Measurements from ENCODE around the gene NOD2. TPM values are rescaled to one million over a fixed set of nuclear protein-coding genes. Genes with fewer than 3 reads are reported as not detected.

NOD2 gene
- total RNA-seq, 1 donor from 2014 or later: not detected

DNA sequence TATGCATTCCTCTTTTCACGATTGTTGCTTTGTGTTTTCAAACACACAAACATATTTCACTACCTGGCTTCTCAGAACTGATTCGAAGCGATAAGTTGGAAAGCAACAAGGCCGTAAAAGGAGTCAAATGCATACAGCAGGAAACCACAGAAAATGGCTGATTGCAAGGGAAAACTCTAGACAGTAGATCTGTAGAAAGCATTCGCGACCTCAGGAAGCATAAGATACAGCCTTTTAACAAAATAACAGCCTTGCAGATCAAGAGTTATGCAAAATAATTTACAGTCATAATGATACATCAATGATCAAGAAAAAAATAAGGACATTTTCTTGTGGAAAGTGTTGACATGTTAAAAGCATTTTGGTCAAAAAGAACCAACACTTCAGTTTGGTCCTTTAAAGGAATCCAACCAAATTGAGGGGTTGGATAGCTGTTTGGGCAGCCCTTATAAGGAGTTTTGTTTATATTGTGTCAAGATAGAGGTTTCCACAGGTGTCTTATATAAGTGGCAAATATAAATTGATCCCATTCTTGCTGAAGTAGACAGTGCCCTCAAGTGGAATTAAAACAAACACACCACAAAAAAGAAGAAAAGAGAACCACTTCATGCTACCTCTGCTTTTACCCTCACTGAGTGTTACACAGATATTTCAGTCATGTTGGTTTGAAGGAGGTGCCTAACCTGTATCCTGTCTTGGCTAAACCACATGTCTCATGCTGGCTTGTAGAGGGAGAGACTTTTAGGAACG is 54.0 kb downstream of the NOD2 start:
- no peak overlapping the region for H3K4me2 ChIP-seq (ENCODE audit: low read length)
- Mint-ChIP-seq H3K27me3 (ENCODE audit: low read depth, unreplicated experiment) (no peaks in the 10 kb centered on the region), H3K36me3 (ENCODE audit: low read depth, unreplicated experiment) (peaks cover 4% of the 10 kb centered on the region), H3K4me3 (ENCODE audit: unreplicated experiment) (no peak overlapping the region), H3K9me3 (ENCODE audit: unreplicated experiment) (no peaks in the 10 kb centered on the region), H3K27ac (ENCODE audit: unreplicated experiment) (no peak overlapping the region), H3K4me1 (ENCODE audit: low read depth, unreplicated experiment) (peaks cover 21% of the 10 kb centered on the region)
- H3K9ac ChIP-seq (ENCODE audit: low read length): no peak overlapping the region
- no peaks in the 10 kb centered on the region for H3K9me3 ChIP-seq (ENCODE audit: insufficient read depth, low read depth, low read length)
- H3K79me2 ChIP-seq (ENCODE audit: insufficient read depth, low read length): peaks cover 2% of the 10 kb centered on the region
- H3K36me3 ChIP-seq (ENCODE audit: insufficient read depth, low read length): peaks cover 13% of the 10 kb centered on the region
- no peak overlapping the region for H2AFZ ChIP-seq (ENCODE audit: low read depth, low read length)
- no peak overlapping the region for H3K27ac ChIP-seq (ENCODE audit: low read depth, low read length)
- no peaks in the 10 kb centered on the region for H4K20me1 ChIP-seq (ENCODE audit: insufficient read depth, low read length)
- peak; percentile 41 for FAIRE-seq
- H3K27me3 ChIP-seq (ENCODE audit: insufficient read depth, low read length): no peaks in the 10 kb centered on the region
- DNase-seq (ENCODE audit: low read depth): no peak
- TF ChIP-seq EZH2 (IDR thresholded peaks at IDR 0.05; ENCODE audit: insufficient read depth, low read length): no peak
- TF ChIP-seq, protein P1, sequence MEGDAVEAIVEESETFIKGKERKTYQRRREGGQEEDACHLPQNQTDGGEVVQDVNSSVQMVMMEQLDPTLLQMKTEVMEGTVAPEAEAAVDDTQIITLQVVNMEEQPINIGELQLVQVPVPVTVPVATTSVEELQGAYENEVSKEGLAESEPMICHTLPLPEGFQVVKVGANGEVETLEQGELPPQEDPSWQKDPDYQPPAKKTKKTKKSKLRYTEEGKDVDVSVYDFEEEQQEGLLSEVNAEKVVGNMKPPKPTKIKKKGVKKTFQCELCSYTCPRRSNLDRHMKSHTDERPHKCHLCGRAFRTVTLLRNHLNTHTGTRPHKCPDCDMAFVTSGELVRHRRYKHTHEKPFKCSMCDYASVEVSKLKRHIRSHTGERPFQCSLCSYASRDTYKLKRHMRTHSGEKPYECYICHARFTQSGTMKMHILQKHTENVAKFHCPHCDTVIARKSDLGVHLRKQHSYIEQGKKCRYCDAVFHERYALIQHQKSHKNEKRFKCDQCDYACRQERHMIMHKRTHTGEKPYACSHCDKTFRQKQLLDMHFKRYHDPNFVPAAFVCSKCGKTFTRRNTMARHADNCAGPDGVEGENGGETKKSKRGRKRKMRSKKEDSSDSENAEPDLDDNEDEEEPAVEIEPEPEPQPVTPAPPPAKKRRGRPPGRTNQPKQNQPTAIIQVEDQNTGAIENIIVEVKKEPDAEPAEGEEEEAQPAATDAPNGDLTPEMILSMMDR (IDR thresholded peaks at IDR 0.05; ENCODE audit: insufficient read depth, low read depth, low read length): no peak
- H3K4me1 ChIP-seq (ENCODE audit: insufficient read depth, low read length): peaks cover 9% of the 10 kb centered on the region
- H3K4me3 ChIP-seq (ENCODE audit: insufficient read depth, low read depth, low read length): no peak overlapping the region

DNA sequence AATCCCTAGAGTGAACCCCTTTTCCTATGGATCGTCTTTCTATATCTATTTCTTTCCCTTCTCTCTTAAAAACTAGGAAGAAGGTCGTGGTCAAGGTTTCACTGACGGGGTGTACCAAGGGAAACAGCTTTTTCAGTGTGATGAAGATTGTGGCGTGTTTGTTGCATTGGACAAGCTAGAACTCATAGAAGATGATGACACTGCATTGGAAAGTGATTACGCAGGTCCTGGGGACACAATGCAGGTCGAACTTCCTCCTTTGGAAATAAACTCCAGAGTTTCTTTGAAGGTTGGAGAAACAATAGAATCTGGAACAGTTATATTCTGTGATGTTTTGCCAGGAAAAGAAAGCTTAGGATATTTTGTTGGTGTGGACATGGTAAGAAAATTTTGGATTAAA is 58.1 kb downstream of the NOD2 start:
- H3K4me3 Mint-ChIP-seq (ENCODE audit: unreplicated experiment): no peak overlapping the region
- Histone ChIP-seq H3K79me2 (ENCODE audit: insufficient read depth, low read length) (peaks cover 2% of the 10 kb centered on the region), H3K27me3 (ENCODE audit: insufficient read depth, low read length) (no peaks in the 10 kb centered on the region), H3K9me3 (ENCODE audit: insufficient read depth, low read depth, low read length) (no peaks in the 10 kb centered on the region), H3K4me3 (ENCODE audit: insufficient read depth, low read depth, low read length) (no peak overlapping the region), H3K9ac (ENCODE audit: low read length) (no peak overlapping the region), H3K27ac (ENCODE audit: low read depth, low read length) (no peak overlapping the region), H3K4me1 (ENCODE audit: insufficient read depth, low read length) (no peaks in the 10 kb centered on the region), H2AFZ (ENCODE audit: low read depth, low read length) (no peak overlapping the region), H3K4me2 (ENCODE audit: low read length) (no peak overlapping the region), H3K36me3 (ENCODE audit: insufficient read depth, low read length) (peaks cover 19% of the 10 kb centered on the region), H4K20me1 (ENCODE audit: insufficient read depth, low read length) (no peaks in the 10 kb centered on the region)
- H3K4me1 Mint-ChIP-seq (ENCODE audit: low read depth, unreplicated experiment): peaks cover 2% of the 10 kb centered on the region
- no peaks in the 10 kb centered on the region for H3K27me3 Mint-ChIP-seq (ENCODE audit: low read depth, unreplicated experiment)
- H3K36me3 Mint-ChIP-seq (ENCODE audit: low read depth, unreplicated experiment): peaks cover 10% of the 10 kb centered on the region
- TF ChIP-seq, protein P1 (IDR thresholded peaks at IDR 0.05; ENCODE audit: insufficient read depth, low read depth, low read length): no peak
- TF ChIP-seq EZH2 (IDR thresholded peaks at IDR 0.05; ENCODE audit: insufficient read depth, low read length): no peak
- DNase-seq (ENCODE audit: low read depth) (no peak), FAIRE-seq (no peak)
- H3K9me3 Mint-ChIP-seq (ENCODE audit: unreplicated experiment): no peaks in the 10 kb centered on the region
- no peak overlapping the region for H3K27ac Mint-ChIP-seq (ENCODE audit: unreplicated experiment)

All from astrocyte (in vitro differentiated cells and primary cell).